GM18861 (cell line): Measurements from ENCODE around the gene SRD5A1.

Experiments
- ATAC-seq: cut with Tn5 transposase; IDR thresholded peaks from one replicate; pipeline ENCODE4 v1.9.1; 2021; ENCODE audit not compliant: unreplicated experiment

SRD5A1 gene

GRCh38 chr5:6711409-6712141, 78.3 kb downstream of the SRD5A1 start:
- ATAC-seq: no peak

DNA sequence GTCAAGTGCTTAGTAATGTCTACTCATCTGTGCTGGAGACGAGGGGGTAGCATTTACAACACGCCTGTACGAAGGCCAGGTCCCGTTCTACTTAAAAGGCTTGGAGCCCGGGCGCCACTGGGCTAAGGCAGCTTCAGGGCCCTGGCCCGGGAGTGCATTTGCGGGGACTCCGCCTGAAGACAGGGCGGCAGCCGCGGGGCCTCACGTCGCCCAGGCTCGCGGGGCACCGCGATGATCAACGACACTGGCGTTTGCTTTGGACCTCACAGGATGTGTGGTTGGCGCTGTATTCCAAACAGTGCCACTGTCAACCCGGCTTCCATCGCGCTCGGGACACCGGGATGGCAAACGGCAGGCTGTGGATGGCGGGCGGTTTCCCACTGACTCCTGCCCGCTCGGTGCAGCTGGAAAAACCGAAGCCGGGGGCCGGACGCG, 78.9 kb downstream of the SRD5A1 start:
- ATAC-seq: no peak

DNA sequence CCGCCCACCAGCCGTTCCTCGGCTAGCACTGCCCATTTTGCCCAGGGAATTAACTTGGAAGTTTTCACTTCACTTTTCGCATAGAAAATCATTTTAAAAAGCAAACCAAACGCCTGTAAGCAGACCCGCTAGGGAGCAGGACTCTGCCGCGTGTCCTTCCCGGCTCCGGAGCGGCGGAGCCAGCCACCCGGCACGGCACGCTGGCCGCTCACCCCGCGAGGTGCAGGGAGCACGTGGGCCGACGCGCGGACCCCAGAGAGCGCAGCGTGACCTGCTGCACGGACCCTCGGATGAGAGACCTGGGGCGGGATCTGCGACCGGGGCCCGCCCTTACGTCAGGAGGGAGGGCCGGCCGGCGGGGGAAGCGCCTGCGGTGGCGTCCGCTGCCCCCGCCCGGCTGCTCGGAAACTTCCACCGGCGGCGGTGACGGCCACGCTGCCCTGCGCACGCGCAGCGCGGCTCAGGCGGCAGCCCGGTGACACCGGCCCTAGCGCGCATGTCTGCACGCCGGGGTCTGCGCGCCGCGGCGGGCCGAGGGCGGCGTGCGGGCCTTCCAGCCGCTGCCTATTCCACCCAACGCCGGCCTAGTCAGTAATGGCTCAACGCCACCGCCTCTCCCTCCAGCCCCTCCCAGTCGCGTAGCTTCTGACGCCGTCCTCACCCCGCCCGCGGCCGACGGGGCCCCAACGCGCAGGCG, 79.5 kb downstream of the SRD5A1 start:
- peak; percentile 46 for ATAC-seq

GRCh38 chr5:6713274-6714225, 80.3 kb downstream of the SRD5A1 start, which contains the start of gene TENT4A:
Gene TENT4A, plus strand, starts transcription at chr5:6713432. Its CDS starts 552 bp downstream, at chr5:6713984.
- ATAC-seq: peak; percentile 14

GRCh38 chr5:6714226-6715041, 81.2 kb downstream of the SRD5A1 start:
- no peak for ATAC-seq

- ATAC-seq: no peak
These were observed 82.0 kb downstream of the SRD5A1 start for GRCh38 chr5:6715271-6715670.

- no peak for ATAC-seq
These were observed 82.8 kb downstream of the SRD5A1 start for GRCh38 chr5:6715758-6716628.

- no peak for ATAC-seq
These were observed 83.4 kb downstream of the SRD5A1 start for GRCh38 chr5:6716629-6717149.

DNA sequence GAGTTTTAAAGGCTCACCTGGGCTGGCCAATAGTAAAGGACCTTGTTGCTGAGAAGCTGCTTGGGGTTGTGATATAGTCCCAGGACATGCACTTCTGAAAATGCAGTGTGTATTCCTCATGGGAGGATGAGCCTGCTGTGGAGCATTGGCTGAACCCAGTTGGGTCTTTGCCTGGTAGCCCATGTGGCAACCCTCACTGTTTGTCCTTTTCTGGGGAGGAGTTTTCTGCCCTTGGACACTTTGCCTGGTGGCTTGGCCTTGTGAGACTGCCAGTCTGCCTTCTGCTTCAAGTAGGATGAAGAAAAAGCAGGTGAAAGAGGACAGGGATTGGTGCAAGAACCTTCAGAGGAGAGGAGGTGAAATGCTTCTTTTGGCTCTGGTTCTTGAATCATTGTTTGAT, 84.0 kb downstream of the SRD5A1 start:
- ATAC-seq: no peak

DNA sequence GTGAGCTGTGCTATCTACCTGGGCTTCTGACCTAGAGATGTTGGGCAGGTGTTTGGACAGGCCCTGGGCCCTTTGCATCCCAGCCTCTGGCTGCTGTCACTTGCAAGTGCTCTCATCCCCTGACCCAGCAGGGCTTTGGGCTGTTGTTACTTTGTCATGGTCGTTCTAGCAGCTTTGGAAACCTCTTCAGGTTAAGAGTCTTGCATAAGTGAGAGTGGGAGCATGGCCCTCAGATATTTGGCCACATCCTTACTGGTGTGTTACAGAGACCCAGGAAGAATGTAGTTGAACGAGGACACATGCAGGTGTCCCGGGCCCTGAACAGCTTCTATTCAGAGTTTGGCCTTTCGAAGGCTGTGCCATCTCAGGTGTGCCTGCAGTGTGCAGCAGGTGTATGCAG, 84.4 kb downstream of the SRD5A1 start:
- ATAC-seq: no peak

- no peak for ATAC-seq
These were observed 85.0 kb downstream of the SRD5A1 start for GRCh38 chr5:6718161-6718681.

DNA sequence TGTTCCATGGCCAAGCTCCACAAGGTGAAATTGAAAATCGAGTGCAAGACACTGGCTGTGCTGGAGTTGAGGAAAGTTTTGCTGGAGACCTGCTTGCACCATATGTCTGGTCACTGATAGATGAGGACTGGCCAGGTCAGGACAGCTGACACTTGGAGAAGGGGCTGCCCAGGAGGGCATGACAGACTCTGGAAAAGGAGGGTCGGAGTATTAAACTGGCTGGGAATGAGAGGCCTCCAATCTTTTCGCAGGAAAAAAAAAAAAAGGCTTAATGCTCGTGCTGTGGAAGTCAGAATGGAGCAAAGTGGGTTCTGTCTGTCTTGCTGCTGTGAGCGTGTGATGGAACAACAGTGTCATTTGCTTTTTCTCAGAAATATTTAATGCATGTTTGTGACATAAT, 85.5 kb downstream of the SRD5A1 start:
- ATAC-seq: no peak

DNA sequence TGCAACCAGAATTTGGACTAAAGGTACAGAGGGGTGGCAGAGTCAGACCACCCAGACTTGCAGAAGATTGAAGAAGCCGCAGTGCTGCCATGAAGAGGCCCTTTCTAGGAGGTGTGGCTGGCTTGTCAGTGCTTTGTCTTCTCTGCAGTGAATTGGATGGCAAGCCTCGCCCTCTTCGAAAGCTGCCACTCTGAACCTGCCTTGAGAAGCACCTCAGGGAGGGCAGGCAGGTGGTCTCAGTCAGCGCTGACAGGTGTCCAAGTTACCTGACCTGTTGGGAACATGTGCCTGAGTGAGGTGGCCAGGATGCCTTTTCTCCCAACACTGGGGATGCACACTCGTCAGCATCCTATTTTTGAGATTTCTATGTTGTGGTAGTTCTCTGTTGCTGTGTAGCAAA, 86.2 kb downstream of the SRD5A1 start:
- no peak for ATAC-seq

- no peak for ATAC-seq
These were observed 86.8 kb downstream of the SRD5A1 start for GRCh38 chr5:6719896-6720560.

DNA sequence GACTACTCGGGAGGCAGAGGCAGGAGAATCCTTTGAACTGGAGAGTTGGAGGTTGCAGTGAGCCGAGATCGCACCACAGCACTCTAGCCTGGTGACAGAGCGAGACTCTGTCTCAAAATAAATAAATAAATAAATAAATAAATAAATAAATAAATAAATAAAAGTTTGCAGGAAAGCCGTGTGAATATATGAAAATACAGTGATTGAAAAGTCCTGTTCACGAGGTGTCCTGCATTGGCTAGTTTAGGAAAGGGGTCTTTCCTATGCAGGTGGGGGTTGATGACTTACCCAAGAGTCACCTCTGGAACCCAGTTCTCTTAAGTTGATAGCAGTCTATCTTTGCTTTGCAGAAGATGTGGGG, 87.3 kb downstream of the SRD5A1 start:
- no peak for ATAC-seq

- no peak for ATAC-seq
These were observed 88.2 kb downstream of the SRD5A1 start for GRCh38 chr5:6721442-6721841.

GRCh38 chr5:6722015-6722414, 88.8 kb downstream of the SRD5A1 start:
- ATAC-seq: peak; percentile 37

DNA sequence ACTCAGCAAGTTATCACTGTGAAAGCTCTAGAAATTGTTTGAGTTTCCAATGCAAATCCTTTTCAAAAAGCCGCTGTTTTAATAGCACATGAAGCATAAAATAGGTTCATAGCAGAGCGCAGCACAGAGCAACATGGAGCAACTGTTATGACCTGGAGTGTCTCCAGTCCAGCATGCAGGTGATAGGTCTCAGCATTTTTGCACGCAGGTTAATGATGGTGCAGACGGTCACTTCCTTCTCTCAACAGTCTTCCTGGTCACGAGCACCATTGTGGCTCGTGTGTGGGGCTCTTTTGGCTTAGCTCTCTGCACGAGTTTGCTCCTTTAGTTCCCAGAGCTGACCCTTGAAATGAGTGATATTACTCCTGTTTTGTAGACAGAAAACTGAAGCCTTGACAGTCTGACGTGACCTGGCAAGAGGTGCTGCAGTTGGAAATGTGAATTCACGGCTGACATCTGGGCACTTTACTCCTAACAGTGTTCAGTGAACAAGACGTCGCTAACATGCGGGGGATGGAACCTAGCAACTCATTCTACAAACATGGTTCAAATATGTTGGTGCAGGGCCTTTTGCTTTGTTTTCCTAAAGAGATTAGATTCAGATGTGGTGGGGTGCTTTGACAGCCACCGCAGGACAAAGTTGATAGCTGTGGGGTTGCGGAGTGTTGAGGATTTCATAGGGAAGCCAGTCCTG, 90.0 kb downstream of the SRD5A1 start:
- no peak for ATAC-seq
